AG04449 (cell line): Measurements from ENCODE around the gene ITIH3.
"Not testable (repeated sequence)": the region's sequence is repeated elsewhere in the genome, so short reads cannot be mapped to it uniquely, and the experiment has no call there.

ENCODE experiments used
- CTCF ChIA-PET: fragments of 350-600 bp; formaldehyde crosslinking; extraction: SDS; loops from one replicate; lab custom pipeline; 2021; ENCODE audit warnings: antibody characterized with exemption; lab: Yijun Ruan, JAX
- POLR2A ChIA-PET: fragments of 400-600, 350-600 bp; formaldehyde crosslinking; extraction: SDS; loops from one replicate; lab custom pipeline; 2020; ENCODE audit warnings: antibody characterized with exemption, inconsistent platforms; lab: Yijun Ruan, JAX
- DNase-seq: peaks from one replicate; pipeline ENCODE4 v3.0.0-alpha.2; 2010; ENCODE audit warnings: low read depth, low spot score
- H3K4me3 ChIP-seq: 2 replicates; pipeline ENCODE4 v1.5.1; 2011; ENCODE audit warnings: low read depth, mild to moderate bottlenecking, control low read depth, low read length
- CTCF ChIP-seq: IDR thresholded peaks from one replicate; pipeline ENCODE4 v1.5.1; 2011; ENCODE audit warnings: mild to moderate bottlenecking, moderate library complexity, low read length, control low read depth, inconsistent platforms; ENCODE audit not compliant: insufficient read depth; ENCODE audit errors: missing control alignments

The ITIH3 gene

GRCh38 chr3:52774066-52774713, 20.4 kb upstream of the ITIH3 start:
- DNase-seq: no peak
- TF ChIP-seq CTCF: no peak
- ChIA-PET CTCF (no interaction called here), POLR2A (no interaction called here)
- H3K4me3 ChIP-seq: no peak overlapping the region

- ChIA-PET POLR2A (no interaction called here), CTCF (interaction anchor here (0.6 kb wide), 1 partner anchor 159 kb away, joined by 3 read pairs; no protein-coding TSS in a partner anchor)
- DNase-seq: no peak
- no peak overlapping the region for H3K4me3 ChIP-seq
- TF ChIP-seq CTCF: no peak
Measured at GRCh38 chr3:52774901-52775864, 19.4 kb upstream of the ITIH3 start.

GRCh38 chr3:52775877-52776276, 18.7 kb upstream of the ITIH3 start:
- no peak for DNase-seq
- no peak overlapping the region for H3K4me3 ChIP-seq
- TF ChIP-seq CTCF: no peak
- ChIA-PET CTCF (no interaction called here), POLR2A (interaction anchor here (0.7 kb wide), 1 partner anchor 75 kb away, joined by 3 read pairs; no protein-coding TSS in a partner anchor)

GRCh38 chr3:52776486-52776885, 18.1 kb upstream of the ITIH3 start:
- POLR2A ChIA-PET: interaction anchor here (0.7 kb wide), 1 partner anchor 75 kb away, joined by 3 read pairs; no protein-coding TSS in a partner anchor
- DNase-seq, CTCF ChIA-PET, H3K4me3 ChIP-seq: not testable (repeated sequence)

- TF ChIP-seq CTCF: no peak
- CTCF ChIA-PET: no interaction called here
- H3K4me3 ChIP-seq: no peak within 1 kb of the TSS
- POLR2A ChIA-PET: no interaction called here
- DNase-seq: no peak
Measured at GRCh38 chr3:52777127-52777958, 17.3 kb upstream of the ITIH3 start, which contains the start of gene ITIH1. ITIH1 (plus strand) TSS chr3:52777599; CDS start chr3:52777616, 17 bp downstream.
